ENCODE measurements around the gene TMEM92. TPM values are rescaled to one million over a fixed set of nuclear protein-coding genes. Genes with fewer than 3 reads are reported as not detected.
A peak's percentile ranks its signal among the peaks of the same experiment; 100 is the strongest.

Gene TMEM92
- total RNA-seq, 1 donor = 0.09 TPM

- peak; percentile 76 for DNase-seq (ENCODE audit: low read depth)
- no peak overlapping the region for H3K4me3 ChIP-seq (ENCODE audit: low read depth, low read length)
- no peak for TF ChIP-seq CTCF (IDR thresholded peaks at IDR 0.05; ENCODE audit: insufficient read depth, low read length)
These were observed 33.4 kb upstream of the TMEM92 start for GRCh38 chr17:50240851-50241250.

- TF ChIP-seq CTCF (IDR thresholded peaks at IDR 0.05; ENCODE audit: insufficient read depth, low read length) = no peak
- no peak overlapping the region for H3K4me3 ChIP-seq (ENCODE audit: low read depth, low read length)
- DNase-seq (ENCODE audit: low read depth) = no peak
These were observed 32.8 kb upstream of the TMEM92 start for GRCh38 chr17:50241431-50241830.

- no peak overlapping the region for H3K4me3 ChIP-seq (ENCODE audit: low read depth, low read length)
- DNase-seq (ENCODE audit: low read depth) = no peak
- no peak for TF ChIP-seq CTCF (IDR thresholded peaks at IDR 0.05; ENCODE audit: insufficient read depth, low read length)
These were observed 29.5 kb upstream of the TMEM92 start for GRCh38 chr17:50244771-50245170.

GRCh38 chr17:50248255-50248654, 26.0 kb upstream of the TMEM92 start:
- TF ChIP-seq CTCF (IDR thresholded peaks at IDR 0.05; ENCODE audit: insufficient read depth, low read length) = no peak
- no peak overlapping the region for H3K4me3 ChIP-seq (ENCODE audit: low read depth, low read length)
- no peak for DNase-seq (ENCODE audit: low read depth)

- no peak for TF ChIP-seq CTCF (IDR thresholded peaks at IDR 0.05; ENCODE audit: insufficient read depth, low read length)
- no peak overlapping the region for H3K4me3 ChIP-seq (ENCODE audit: low read depth, low read length)
- DNase-seq (ENCODE audit: low read depth) = no peak
These were observed 21.5 kb upstream of the TMEM92 start for GRCh38 chr17:50252781-50253180.

- TF ChIP-seq CTCF (IDR thresholded peaks at IDR 0.05; ENCODE audit: insufficient read depth, low read length) = no peak
- no peak for DNase-seq (ENCODE audit: low read depth)
- H3K4me3 ChIP-seq (ENCODE audit: low read depth, low read length) = no peak overlapping the region
These were observed 18.3 kb upstream of the TMEM92 start for GRCh38 chr17:50255766-50256635.

Data from fibroblast of the aortic adventitia (primary cell).